GM19463 (cell line): ENCODE data around the gene PHF23.
"Not testable (repeated sequence)": the region's sequence is repeated elsewhere in the genome, so short reads cannot be mapped to it uniquely, and the experiment has no call there.

ENCODE experiments used
- ATAC-seq: cut with Tn5 transposase; IDR thresholded peaks from one replicate; pipeline ENCODE4 v1.9.1; 2021; ENCODE audit warnings: mild to moderate bottlenecking, moderate library complexity; ENCODE audit not compliant: unreplicated experiment

PHF23 gene

GRCh38 chr17:7258731-7259554 lies 19.7 kb upstream of the PHF23 start:
- ATAC-seq = no peak

- no peak for ATAC-seq
Observed at GRCh38 chr17:7256766-7257456, 17.7 kb upstream of the PHF23 start.

- no peak for ATAC-seq
Observed at GRCh38 chr17:7254511-7254910, 15.3 kb upstream of the PHF23 start.

GRCh38 chr17:7253082-7253481 lies 13.8 kb upstream of the PHF23 start:
- ATAC-seq = no peak

GRCh38 chr17:7252176-7253043 lies 13.2 kb upstream of the PHF23 start, which contains the start of gene ELP5:
Gene ELP5 (plus strand): TSS chr17:7252215. CDS start chr17:7252551, 336 bp downstream.
- ATAC-seq = peak; percentile 45

- peak; percentile 88 for ATAC-seq
Observed at GRCh38 chr17:7251661-7252175, 12.5 kb upstream of the PHF23 start, which contains the start of gene CTDNEP1. Gene CTDNEP1 (minus strand): TSS chr17:7251734. CDS start chr17:7251296, 438 bp downstream.

- no peak for ATAC-seq
Observed at GRCh38 chr17:7250695-7251627, 11.7 kb upstream of the PHF23 start.

- ATAC-seq = no peak
Observed at GRCh38 chr17:7249830-7250229, 10.6 kb upstream of the PHF23 start.

- no peak for ATAC-seq
Observed at GRCh38 chr17:7249214-7249613, 10.0 kb upstream of the PHF23 start.

GRCh38 chr17:7248796-7249195 lies 9.5 kb upstream of the PHF23 start:
- ATAC-seq = no peak

- ATAC-seq = no peak
Observed at GRCh38 chr17:7246779-7247178, 7.5 kb upstream of the PHF23 start.

GRCh38 chr17:7243838-7244237 lies 4.6 kb upstream of the PHF23 start:
- ATAC-seq = not testable (repeated sequence)

- ATAC-seq = no peak
Observed at GRCh38 chr17:7243453-7243729, 4.1 kb upstream of the PHF23 start.

GRCh38 chr17:7242717-7243452 lies 3.6 kb upstream of the PHF23 start:
- peak; percentile 38 for ATAC-seq

- peak; percentile 21 for ATAC-seq
Observed at GRCh38 chr17:7241783-7242716, 2.8 kb upstream of the PHF23 start, which contains the start of gene GABARAP. Gene GABARAP (minus strand): TSS chr17:7242449. CDS start chr17:7242330, 119 bp downstream.

- ATAC-seq = no peak
Observed at GRCh38 chr17:7241090-7241733, 2.0 kb upstream of the PHF23 start.

- no peak for ATAC-seq
Observed at GRCh38 chr17:7240375-7240774, 1.1 kb upstream of the PHF23 start.
